ENCODE measurements around the gene TRAPPC12.
"Not testable (repeated sequence)": the region's sequence is repeated elsewhere in the genome, so short reads cannot be mapped to it uniquely, and the experiment has no call there.

The TRAPPC12 gene

DNA sequence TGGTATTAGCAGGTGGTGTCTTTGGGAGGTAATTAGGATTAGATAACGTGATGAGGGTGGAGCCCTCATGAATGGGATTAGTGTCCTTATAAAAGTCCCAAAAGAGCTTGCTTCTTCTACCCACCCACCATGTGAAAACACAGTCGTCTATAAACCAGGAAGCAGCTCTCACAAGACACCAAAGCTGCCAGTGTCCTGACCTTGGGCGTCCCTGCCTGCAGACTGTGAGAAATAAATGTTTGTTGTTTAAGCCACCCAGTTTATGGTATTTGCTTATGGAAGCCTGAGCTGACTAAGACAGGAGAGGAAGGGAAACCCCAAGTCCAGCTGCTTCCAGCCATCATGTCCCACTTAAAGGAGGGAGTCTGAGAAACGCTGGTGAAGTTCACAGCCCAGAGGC lies 126.3 kb downstream of the TRAPPC12 start:
- no peak for DNase-seq (ENCODE audit: low read depth)

GRCh38 chr2:3512086-3512485 lies 132.6 kb downstream of the TRAPPC12 start:
- DNase-seq (ENCODE audit: low read depth) = no peak

DNA sequence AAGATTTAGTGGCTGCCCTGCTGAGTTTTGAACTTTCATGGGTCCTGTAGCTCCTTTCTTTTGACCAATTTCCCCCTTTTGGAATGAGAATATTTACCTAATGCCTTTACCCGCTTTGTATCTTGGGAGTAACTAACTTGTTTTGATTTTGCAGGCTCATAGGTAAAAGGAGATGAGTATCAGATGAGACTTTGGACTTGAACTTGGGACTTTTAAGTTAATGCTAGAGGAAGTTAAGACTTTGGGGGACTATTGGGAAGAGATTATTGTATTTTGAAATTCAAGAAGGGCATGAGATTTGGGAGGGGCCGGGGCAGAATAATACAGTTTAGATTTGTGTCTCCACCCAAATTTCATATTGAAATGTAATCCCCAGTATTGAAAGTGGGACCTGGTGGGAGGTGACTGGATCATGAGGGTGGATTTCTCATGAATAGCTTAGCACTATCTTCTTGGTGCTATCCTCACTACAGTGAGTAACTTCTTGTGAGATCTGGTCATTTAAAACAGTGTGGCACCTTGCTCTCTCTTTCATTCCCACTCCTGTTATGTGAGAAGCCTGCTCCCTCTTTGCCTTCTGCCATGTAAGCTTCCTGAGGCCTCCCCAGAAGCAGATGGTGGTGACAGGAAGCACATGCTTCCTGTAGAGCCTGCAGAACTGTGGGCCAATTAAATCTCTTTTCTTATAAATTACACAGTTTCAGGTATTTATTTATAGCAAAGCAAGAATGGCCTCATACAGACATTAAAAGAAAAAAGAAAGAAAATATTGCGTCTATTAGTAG lies 133.7 kb downstream of the TRAPPC12 start:
- DNase-seq (ENCODE audit: low read depth) = no peak

DNA sequence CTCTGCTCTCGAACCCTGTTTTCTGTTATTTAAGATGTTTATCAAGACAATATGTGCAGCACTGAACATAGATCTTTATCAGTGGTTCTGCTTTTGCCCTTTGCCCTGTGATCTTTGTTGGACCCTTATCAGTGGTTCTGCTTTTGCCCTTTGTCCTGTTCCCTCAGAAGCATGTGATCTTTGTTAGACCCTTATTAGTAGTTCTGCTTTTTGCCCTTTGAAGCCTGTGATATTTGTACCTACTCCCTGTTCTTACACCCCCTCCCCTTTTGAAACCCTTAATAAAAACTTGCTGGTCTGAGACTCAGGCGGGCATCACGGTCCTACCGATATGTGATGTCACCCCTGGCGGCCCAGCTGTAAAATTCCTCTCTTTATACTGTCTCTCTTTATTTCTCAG lies 135.9 kb downstream of the TRAPPC12 start:
- not testable (repeated sequence) for DNase-seq (ENCODE audit: low read depth)

DNA sequence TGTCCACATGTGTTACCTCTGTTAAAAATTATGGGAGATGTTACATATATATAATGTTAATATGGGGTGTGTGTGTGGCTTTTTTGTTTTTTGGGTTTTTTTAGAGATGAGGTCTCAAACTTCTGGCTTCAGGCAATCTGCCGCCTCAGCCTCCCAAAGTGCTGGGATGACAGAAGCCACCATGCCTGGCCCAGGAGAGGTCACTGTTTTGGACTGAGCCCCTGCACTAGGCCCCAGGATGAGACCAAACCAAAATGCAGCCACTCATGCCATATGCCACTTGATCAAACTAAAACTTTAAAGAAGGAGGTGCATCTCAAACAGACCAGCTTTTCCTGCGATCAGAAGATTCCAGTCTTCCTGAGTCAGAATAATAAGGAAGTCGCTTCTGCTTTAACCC lies 137.3 kb downstream of the TRAPPC12 start:
- no peak for DNase-seq (ENCODE audit: low read depth)

GRCh38 chr2:3517948-3518495 lies 138.5 kb downstream of the TRAPPC12 start:
- no peak for DNase-seq (ENCODE audit: low read depth)

GRCh38 chr2:3518496-3519254 lies 139.2 kb downstream of the TRAPPC12 start:
- DNase-seq (ENCODE audit: low read depth) = peak; percentile 95

- DNase-seq (ENCODE audit: low read depth) = peak; percentile 62
Observed at GRCh38 chr2:3519255-3520205, 140.0 kb downstream of the TRAPPC12 start, which contains the start of gene ADI1. TSS of gene ADI1 (minus strand) at chr2:3519531. CDS start at chr2:3519487, 44 bp downstream.

DNA sequence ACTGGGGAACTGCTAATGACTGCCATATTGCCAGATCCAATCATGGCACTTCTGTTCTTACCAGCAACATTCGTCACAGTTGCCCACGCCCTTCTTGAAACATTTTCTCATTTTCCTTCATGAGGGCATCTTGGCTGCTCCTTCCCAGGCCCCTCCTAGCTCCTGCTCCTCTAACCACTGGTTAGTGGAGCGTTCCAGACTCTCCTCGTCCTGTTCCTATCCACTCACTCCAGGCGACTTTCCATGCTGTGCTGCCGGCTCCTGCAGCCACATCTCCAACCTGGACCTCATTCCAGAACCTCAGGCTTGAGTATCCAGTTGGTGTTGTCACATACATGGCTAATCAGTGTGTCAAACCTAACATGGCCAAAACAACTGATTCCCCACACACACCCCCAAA lies 141.1 kb downstream of the TRAPPC12 start:
- DNase-seq (ENCODE audit: low read depth) = no peak

- DNase-seq (ENCODE audit: low read depth) = no peak
Observed at GRCh38 chr2:3522961-3523421, 143.5 kb downstream of the TRAPPC12 start.

DNA sequence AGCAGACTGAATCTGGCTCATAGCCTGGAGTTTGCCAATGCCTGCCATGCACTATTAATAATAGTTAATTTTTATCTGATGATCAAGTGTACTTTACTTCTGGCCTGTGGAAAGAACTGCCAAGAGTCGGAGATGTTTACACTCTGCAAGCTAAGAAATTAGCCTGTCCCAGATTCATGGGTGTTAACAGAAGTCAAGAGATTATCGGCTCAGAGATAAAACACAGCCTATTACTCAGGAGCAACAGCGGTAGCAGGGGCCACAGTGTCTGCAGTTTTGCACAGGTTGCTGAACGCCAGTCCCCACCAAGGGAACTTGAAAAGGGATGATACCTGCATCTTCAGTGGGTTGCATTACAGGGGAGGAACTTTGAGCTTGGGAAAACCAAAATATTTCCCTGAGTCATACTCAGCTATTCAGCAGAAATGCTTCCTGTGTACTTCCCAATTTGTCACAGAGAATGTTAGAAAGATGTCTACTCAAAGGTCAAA lies 144.1 kb downstream of the TRAPPC12 start:
- DNase-seq (ENCODE audit: low read depth) = no peak

DNA sequence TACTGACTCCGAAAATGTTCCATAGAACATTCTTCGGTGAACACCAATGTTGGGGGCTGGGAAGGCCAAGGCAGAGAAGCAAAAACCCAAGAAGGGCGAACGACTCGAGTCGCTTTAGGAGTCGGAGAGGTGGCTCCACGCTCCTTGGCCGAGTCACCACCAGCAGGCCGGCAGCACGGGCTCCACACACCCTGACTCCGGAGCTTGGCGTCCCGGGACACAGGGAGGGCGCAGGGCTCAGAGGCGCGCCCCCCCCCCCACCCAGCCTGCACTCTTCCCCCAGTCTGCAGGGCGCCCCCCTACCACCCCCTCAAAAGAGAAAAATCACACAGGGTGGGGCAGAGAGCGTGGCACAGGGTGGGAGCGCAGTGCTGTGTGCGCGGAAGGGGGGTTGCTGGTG lies 147.4 kb downstream of the TRAPPC12 start:
- no peak for DNase-seq (ENCODE audit: low read depth)

DNA sequence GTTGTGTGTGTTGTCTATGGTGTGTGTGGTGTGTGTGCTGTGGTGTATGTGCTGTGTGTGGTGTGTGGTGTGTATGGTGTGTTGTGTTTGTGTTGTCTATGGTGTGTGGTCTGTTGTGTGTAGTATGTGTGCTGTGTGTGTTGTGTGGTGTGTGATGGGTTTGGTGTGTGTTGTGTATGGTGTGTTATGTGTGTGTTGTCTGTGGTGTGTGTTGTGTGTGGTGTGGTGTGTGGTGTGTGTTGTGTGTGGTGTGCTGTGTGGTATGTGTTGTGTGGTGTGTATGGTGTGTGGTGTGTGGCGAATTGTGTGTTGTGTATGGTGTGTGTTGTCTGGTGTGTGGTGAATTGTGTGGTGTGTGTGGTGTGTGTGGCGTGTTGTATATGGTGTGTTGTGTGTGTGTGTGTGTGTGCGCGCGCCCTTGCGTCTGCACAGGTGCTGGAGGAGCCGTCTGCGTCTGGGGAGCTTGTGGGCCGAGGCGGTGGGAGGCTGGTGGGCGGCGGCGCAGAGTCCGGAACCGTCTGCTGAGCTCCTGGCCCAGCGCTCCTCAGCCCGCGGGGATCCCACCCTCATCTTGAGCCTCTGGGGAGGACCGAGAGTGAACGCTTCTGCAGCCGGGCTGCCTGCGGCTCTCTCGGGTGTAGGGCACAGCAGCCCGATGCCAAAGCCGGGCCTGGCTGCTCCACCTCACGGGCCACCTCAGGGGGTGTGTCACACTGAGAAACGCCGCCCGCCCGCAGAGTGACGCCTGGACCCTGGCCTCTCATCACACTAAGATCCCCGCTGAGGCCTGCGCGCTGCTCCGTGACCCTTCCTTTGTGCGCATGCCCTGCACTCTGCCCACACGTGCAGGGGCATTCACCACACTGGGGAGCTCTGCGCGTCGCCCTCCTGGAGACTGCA lies 148.6 kb downstream of the TRAPPC12 start:
- no peak for DNase-seq (ENCODE audit: low read depth)
